ENCODE results near the gene RALGPS1.

- no peak for TF ChIP-seq POLR2A (IDR thresholded peaks at IDR 0.05)
- TF ChIP-seq CTCF (IDR thresholded peaks at IDR 0.05), result no peak
Observed at GRCh38 chr9:127038531-127038930, 123.9 kb downstream of the RALGPS1 start.

Data from vagina (tissue), 2 donors.